HG03025 (cell line): ENCODE results near the gene SART3.
"Not testable (repeated sequence)": the region's sequence is repeated elsewhere in the genome, so short reads cannot be mapped to it uniquely, and the experiment has no call there.

Experiments
- ATAC-seq: cut with Tn5 transposase; IDR thresholded peaks from one replicate; pipeline ENCODE4 v1.9.1; 2021; ENCODE audit warnings: mild to moderate bottlenecking, moderate library complexity; ENCODE audit not compliant: unreplicated experiment, low FRiP score

SART3 gene

DNA sequence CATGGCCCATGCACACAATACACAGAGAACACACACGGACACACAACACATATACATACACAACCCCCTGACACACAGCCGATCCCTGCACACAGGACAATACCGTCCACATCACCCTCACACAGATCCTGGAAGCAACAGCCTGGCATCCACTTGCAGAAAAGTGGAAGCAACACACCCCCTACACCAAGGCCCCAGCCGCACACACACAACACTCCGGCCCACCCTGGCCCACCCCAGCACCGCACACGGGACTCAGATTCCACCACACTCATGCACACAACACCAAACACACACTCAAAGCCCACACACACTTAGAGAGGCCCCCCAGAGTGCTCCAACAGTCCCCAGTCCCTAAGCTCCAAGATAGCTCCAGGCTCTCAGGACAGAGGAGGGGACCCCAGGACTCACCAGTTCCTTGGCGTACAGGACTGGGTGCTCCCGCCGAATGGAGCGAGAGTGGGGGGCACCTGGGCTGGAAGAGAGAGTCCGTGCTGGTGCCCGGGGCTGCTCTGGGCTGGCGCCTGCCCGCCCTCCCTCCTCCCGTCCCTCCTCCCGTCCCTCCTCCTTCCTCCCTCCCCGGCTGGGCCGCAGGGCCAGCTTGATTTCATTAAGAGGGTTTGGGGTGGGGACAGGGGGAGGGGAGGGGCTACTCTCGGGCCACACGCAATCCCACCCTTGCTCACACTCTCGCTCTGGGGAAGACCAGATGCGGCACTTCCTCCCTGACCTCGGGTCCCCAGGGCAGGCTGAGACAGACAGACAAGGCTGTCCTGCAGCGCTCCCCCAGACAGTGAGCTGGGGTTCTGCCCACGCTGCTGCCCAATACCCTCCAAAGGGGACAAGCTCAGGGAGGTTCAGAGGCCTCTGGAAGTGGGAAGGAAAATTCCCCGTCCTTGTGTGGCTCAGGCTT, 36.8 kb upstream of the SART3 start, which contains the start of gene TMEM119:
TSS of gene TMEM119 (minus strand) at position 526 of the 913 bp plus-strand sequence. CDS start 5,701 bp downstream, outside the sequence.
- ATAC-seq = no peak

GRCh38 chr12:108596854-108597558, 36.0 kb upstream of the SART3 start:
- ATAC-seq = no peak

DNA sequence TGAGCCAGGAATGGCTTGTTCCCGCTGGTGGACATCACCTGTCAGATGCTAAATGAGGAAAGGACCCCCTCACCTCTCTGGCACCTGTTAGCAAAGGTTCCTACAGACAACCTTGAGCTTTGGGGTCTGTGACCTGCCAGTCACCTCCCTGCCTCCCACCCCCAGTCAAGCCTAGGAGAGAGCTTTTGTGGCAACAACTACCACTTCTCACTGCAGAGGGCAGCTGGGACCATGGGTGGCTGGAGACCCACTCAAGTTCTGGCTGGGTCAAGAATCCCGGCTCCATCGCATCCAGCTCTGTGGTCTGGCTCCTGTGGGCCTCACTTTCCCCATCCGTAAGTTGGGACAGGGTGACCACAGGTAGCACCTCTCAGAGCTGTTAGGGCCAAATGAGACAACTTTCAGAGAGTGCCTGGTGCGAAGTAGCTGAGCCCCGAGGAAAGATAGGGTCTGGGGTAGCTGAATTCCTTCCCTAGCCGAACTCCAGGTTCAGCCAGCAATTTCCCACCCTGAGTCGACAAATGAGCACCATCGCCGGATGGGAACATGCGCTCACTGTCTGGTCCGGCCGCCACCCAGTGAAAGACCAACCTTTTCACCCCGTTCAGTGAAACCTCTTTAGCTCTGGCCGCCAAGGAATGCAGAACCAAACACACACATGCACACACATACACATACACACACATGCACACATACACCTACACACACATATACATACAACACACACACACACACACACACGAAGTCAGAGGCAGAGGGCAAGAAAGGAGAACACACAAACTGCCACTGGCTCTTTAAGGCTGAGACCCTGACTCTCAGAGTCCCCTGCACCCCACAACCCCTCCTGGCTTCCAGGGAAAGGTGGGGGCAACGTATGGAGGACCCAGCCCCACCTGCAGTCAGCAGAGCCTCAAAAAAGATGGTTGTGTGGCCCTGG, 35.0 kb upstream of the SART3 start:
- ATAC-seq = no peak

- ATAC-seq = no peak
These were observed 34.2 kb upstream of the SART3 start for GRCh38 chr12:108594960-108595710.

GRCh38 chr12:108594323-108594903, 33.4 kb upstream of the SART3 start:
- no peak for ATAC-seq

GRCh38 chr12:108592033-108592909, 31.3 kb upstream of the SART3 start:
- ATAC-seq = no peak

DNA sequence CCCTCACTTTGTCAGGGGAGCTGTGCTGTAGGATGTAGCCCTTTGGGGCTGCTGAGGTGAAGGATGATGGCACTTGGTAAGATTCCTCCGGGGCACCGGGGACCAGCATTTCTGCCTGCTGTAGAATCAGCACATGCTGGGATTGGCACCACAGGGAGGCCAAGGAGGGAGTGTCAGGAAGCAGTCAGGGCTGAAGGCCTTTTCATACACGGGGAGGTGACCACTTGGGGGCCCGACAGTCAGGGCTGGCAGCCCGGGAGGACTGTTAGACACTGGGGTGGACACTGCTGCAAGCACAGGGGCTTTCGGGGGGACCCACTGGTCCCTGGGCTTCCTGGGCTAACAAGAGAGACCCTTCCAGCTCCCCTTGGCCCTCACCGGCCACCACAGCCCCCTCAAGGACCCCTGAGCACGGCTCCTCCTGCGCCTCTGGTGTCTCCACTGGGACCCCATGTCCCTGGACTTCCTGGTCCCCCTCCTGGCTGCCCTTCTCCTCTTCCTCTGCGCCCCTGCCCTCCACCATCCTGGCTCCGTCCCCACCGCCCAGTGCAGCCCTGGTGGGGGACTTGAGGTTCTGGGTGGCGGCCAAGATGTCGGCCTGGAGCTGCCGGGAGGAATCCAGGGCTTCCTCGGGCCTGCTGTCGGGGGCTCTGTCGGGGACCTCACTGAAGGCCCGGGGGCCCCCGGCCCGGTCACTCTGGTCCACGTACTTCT, 30.5 kb upstream of the SART3 start:
- no peak for ATAC-seq

GRCh38 chr12:108590463-108590862, 29.5 kb upstream of the SART3 start:
- ATAC-seq = not testable (repeated sequence)

DNA sequence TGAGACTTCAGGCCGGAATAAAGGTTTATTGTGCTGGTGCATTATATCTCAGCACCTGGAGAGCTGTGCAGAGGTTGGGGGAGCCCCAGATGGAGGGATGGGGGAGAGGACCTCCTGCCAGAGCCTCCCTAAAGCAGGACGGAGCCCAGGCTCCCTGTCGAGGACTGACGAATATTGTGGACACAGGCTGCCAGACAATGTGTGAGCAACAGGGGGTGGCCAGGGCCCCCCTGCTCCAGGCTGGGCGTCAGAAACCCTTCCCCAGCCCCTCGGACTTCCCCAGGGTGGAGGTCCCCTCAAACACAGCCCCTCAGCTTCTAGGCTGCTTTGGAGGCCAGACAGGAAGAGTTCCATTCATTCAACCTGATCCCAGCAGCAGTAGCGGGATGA, 28.9 kb upstream of the SART3 start:
- no peak for ATAC-seq

DNA sequence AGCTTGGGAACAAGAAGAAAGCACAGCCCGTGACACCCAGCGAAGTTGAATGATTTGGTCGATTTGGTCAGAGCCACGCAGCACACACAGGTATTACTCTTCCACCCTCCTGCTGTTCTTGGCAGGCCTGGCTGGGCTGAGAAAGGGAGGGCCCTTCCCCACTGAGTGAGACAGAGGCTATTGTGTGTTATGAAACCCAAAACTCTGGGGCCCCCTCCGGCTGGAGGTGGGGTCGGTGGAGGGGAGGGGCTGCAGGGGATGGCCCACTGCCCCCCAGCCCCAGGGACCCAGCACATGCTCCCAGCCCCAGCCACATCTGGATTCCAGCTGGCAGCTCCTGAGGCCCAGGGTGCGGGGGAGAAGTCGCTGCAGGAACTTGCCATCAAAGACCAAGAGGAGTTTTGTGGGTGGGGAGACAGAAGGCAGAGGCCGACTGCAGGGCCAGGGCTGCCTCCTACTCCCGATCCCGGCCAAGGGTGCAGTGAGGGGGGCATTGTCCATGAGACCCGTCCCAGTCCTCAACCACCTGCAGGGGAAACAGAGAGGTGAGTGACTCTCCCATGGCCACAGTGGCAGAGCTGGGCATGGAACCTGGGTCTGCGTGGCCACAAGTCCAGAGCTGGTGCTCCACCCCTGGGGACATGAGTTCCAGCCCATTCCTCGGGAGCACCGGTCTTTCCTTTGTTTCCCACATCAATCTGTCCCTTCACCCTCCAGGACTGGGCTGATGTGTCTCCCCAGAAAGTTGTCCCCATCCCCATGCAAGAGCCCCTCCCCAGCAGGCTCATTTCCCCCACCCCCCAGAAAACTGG, 28.3 kb upstream of the SART3 start:
- no peak for ATAC-seq

DNA sequence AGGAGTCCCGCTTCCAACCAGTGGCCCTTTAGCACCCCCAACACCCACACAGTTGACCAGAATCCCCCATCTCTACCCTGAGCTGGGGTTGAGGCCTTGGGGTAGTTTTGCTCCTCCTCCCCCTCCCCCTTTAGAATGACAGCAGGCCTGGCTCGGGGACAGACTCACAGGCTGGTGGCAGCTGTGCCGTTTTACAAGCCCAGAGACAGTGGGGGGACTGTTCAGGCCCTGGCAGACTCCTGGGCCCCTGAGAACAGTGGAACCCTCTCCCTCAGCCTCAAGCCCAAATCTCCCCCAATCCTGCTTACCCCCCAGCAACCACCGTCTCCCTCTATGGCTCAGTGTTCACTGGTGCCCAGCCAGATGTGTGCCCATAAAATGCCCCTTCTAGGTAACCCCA, 26.9 kb upstream of the SART3 start:
- no peak for ATAC-seq

- ATAC-seq = no peak
These were observed 25.3 kb upstream of the SART3 start for GRCh38 chr12:108586306-108586705.

DNA sequence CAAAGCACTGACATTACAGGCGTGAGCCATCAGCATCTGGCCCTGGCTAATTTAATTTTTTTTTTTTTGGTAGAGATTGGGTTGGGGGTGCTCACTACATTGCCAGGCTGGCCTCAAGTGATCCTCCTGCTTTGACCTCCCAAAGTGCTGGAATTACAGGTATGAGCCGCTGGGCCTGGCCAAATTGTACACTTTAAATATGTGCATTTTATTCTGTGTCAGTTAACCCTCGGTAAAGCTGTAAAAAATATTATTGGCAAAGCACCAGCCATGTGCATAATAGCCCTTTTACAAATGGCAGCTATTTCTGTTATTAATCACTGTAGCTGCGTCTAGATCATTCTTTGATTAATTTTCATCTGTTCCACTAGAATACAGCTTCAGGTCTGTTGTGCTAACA, 24.9 kb upstream of the SART3 start:
- ATAC-seq = no peak

- ATAC-seq = no peak
These were observed 23.6 kb upstream of the SART3 start for GRCh38 chr12:108584456-108585065.

- no peak for ATAC-seq
These were observed 23.0 kb upstream of the SART3 start for GRCh38 chr12:108583991-108584390.

DNA sequence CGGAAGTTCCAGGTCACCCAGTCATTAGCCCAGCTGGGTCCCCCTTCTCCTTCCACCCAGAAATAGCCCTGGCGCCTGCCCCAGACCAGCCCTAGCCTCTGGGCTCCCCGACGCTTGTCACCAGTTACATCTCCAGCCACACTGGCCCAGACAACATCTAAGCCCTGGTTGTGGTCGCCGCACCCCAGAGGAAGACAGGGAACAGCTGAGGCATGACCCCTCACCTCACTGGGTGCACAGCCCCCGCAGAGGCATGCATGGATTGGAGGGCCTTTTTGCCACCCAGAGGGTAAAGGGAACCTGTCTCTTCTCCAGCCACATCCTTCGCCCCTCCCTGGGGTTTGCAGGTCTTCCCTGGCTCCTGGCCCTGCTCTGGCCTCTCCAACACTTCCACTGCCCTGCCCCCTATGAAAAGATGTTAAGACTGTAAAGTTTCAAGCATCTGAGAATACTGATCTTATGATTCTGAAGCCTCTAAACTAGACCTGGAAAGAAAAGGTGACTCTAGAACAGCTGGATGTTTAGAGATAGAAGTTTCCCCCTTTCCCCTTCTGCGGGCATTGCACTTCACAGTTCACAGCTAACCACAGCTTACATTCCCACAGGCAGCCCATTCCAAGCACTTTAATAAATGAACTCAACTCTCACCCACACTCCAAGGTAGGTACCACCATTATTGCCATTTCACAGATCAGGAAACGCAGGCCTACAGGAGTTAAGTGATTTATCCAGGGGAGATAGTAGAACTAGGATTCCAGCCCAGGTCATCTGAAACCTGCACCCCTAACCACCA, 22.2 kb upstream of the SART3 start:
- no peak for ATAC-seq
